HG02970 (cell line): ENCODE measurements around the gene CSRNP3.

Source experiments
- ATAC-seq: cut with Tn5 transposase; IDR thresholded peaks from one replicate; pipeline ENCODE4 v1.9.1; 2021; ENCODE audit warnings: mild to moderate bottlenecking, moderate library complexity, moderate number of reproducible peaks; ENCODE audit not compliant: unreplicated experiment, low FRiP score

CSRNP3 gene

GRCh38 chr2:165536851-165537499 lies 67.5 kb downstream of the CSRNP3 start:
- ATAC-seq = no peak

DNA sequence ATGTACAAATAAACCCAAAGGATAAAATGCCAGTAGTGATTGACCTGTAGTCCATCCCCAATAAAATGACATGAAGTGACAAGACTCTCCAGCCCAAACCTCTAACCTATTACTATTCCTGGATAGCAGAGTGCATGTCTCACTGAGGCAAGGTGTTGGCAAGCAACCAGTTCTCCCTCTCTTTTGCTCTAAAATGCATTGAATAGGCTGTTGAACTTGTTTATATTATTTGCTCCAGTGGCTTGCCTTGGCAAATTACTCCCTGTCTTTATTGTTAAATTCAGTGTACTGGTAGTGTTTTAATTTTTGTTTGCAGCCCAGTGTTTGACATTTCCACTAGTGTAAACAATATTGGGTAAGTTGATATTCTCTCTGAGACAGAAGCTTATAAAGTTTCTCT lies 70.5 kb downstream of the CSRNP3 start:
- no peak for ATAC-seq

DNA sequence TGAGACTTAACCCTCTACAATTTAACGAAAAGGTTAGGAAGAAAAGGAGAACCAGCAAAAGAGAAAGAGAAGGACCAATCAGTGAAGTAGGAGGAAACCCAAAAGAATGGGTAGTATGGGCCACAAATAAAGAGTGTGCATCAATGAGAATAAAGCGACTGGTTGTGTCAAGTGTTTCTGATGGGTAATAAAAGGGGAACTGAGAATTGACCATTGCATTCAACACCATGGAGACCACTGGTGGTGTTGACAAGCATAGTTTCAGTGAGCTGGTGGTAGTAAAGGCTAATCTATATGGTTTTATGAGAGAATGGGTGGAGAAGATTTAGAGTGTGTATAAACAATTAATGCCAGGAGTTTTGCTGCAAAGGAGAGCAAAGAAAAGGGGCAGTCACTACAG lies 75.4 kb downstream of the CSRNP3 start:
- ATAC-seq = peak; percentile 86

- no peak for ATAC-seq
These were observed 78.4 kb downstream of the CSRNP3 start for GRCh38 chr2:165547900-165548299.

- no peak for ATAC-seq
These were observed 80.1 kb downstream of the CSRNP3 start for GRCh38 chr2:165549619-165550018.

DNA sequence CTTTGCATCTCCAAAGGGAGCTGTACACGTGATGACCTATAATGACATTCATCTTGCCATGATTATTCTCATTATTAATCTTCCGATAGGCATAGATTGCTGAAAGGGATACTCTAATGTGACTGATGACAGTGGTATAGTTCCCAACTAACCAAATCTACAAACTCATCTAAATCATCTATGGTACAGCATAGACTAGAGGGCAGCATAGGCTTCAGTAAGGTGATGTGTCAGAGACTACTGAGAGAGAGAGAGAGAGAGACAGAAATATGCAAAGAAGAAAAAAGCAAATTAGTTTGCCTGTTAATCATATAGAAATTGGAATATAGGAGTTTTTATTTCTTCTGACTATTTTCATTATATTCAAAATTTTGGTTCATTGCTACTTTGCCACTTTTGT lies 89.3 kb downstream of the CSRNP3 start:
- ATAC-seq = no peak

DNA sequence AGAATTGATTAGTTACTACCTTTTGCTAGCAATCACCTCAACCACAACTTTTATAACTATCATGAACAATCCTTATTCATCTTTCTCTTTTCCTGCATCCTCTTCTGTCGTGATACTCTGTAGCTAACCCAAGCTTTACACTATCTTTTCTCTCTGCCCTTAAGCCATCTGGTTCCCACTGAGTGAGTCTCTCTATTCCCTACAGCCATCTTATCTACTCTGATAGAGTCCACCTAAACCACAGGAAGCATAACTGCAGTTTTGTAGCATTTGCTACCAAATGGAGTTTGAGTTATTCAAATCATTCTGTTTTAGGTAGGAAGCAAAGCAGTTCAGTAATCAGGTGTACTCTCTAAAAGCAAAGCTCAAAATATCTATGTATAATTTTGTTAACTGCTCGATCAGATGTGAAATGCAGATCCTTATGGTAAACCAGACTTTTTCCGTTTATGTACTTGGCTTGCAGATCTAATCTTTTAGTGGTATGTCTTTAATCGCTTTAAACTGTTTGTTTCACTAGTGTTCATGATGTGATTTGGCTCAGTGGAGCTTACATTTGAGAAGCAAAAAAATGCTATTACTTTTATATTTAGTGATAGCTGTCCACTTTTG lies 91.0 kb downstream of the CSRNP3 start:
- no peak for ATAC-seq

DNA sequence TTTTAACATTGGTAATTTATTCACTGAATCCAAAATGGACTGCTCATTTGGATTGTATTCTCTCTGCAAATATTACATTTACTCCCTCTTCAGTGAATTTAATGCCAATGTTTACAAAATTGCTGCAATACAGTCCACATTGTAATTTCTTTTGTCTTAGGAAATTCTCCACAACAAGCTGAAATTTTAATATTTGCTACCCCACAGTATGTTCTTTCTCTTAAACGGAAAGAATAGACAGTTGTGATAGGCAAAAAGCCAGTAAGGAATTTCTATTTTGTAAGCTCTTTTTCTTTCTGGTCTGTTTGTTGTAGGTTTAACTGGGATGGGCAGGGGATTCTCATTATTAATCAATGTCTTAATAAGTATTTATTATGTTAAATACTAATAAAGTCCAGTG lies 92.0 kb downstream of the CSRNP3 start:
- ATAC-seq = no peak

- no peak for ATAC-seq
These were observed 92.7 kb downstream of the CSRNP3 start for GRCh38 chr2:165562233-165562632.

GRCh38 chr2:165563468-165564225 lies 94.1 kb downstream of the CSRNP3 start:
- ATAC-seq = no peak

GRCh38 chr2:165566008-165566407 lies 96.5 kb downstream of the CSRNP3 start:
- ATAC-seq = no peak

DNA sequence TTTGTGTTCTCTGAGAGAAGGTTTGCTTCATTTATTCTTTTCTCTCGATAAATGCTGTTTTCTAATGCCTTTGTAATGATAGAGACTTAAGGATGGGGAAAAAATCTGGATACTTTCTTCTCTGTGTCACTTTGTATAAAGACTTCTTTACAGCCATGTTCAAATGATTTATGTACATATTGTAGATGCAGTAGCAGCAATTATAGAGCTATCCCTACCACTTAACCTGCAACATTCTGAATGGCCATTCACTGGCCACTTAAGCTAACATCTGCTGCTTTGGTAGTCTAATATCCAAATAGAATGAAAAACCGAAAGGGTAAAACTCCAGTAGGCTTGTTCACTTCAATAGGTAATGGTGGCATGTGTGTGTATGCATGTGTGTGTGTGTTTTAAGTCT lies 97.8 kb downstream of the CSRNP3 start:
- no peak for ATAC-seq

DNA sequence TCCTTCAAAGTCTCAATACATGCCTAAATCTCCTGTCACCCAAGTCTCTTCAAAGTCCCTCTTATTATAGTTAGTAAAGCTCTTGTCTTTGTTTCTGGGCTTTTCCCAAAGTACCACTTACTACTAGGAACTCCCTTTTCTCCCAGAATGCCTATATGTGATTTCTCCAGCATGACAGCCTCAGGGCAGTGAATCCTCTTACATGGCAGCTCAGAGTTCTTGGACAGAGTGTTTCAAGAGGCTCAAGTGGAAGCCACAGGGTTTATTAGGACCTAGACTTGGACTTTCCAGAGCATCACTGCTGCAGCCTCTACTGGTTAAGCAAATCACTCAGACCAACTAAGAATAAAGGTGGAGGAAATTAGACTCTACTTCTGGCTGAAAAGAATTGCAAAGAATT lies 98.9 kb downstream of the CSRNP3 start:
- no peak for ATAC-seq

DNA sequence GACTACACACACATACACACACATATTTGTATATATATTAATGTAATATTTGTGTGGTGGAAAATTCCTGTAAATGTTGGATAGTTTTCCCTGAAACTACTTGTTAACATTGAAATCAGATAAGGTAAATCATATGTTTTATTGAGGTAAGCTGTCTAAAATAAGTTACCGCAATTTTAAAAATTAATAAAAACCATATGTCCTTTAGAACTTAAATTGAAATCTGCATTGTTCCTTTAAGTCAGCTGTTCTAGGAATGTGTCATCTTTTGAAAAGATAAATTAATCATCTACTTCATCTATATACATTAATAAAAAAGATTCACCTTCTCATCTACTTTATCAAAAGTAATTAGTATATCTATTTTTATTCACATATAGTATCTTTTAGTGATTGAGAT lies 102.0 kb downstream of the CSRNP3 start:
- no peak for ATAC-seq

GRCh38 chr2:165572151-165572550 lies 102.7 kb downstream of the CSRNP3 start:
- no peak for ATAC-seq

GRCh38 chr2:165573534-165574461 lies 104.3 kb downstream of the CSRNP3 start:
- ATAC-seq = no peak

DNA sequence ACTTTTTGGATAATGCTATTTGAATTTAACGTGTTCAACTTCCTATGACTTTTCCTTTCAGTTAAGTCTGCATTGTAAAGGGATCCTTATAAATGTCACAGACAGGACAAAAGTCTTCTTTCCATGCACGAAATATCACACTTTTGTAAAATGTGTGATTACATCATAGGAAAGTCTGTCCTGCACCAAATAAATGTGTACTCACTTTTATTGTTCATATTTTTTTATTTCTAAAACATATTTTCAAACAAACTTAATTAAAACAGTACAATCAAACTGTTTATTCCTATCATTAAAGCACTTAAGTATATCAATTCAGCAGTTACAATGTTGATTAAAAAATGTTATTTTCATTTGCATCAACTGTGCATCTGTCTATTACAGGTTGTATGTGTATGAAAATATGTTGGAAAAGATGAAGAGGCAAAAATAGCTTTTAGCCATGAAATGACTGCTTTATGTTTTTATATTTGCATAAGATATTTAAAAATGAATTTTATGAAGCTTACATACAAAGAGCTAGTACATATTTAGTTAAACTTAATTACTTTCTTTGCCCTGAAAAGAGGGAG lies 105.6 kb downstream of the CSRNP3 start:
- no peak for ATAC-seq

GRCh38 chr2:165576409-165577154 lies 107.1 kb downstream of the CSRNP3 start:
- ATAC-seq = no peak

DNA sequence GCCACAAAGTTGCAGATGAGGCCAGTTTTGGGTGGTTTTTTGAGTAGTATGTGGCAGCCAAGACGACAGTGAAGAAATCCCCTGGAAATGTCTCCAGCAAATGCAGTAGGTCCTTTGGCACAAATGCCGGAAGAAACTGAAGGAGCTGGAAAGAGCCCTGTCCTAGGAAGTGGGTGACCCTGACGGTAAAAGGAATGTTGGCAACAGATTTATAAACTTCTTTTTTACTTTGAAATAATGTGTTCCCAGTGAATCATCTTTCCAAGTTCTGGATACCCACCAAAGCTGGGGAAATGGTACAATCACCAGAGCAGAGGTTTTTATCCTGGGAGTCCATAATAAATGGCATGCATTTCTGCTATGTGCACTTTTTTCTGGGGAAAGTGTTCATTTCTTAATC lies 112.9 kb downstream of the CSRNP3 start:
- no peak for ATAC-seq
